ENCODE results near the gene NAP1L4. TPM values are rescaled to one million over a fixed set of nuclear protein-coding genes. Genes with fewer than 3 reads are reported as not detected.

The NAP1L4 gene
- total RNA-seq, 1 donor, result 121 TPM

DNA sequence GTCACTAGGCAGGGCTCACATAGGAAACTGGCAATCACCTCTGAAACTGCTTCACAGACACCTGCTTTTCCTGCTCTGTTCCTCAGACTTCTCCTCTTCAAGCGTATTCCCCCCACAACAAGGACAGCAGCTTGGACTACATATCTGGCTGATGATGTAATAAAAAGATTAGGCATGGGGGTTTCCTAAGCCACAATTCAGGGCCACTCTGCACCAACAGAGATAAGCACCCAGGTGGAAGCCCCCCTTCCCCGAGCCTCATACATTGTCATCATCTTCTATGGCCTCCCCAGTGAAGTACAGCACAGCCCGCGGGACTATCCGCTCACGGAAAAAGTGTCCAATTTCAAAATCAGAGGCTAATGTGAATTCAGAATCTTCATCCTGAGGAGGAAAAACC lies 37.9 kb downstream of the NAP1L4 start:
- DNase-seq (ENCODE audit: low read depth), result no peak
- TF ChIP-seq, protein P1, sequence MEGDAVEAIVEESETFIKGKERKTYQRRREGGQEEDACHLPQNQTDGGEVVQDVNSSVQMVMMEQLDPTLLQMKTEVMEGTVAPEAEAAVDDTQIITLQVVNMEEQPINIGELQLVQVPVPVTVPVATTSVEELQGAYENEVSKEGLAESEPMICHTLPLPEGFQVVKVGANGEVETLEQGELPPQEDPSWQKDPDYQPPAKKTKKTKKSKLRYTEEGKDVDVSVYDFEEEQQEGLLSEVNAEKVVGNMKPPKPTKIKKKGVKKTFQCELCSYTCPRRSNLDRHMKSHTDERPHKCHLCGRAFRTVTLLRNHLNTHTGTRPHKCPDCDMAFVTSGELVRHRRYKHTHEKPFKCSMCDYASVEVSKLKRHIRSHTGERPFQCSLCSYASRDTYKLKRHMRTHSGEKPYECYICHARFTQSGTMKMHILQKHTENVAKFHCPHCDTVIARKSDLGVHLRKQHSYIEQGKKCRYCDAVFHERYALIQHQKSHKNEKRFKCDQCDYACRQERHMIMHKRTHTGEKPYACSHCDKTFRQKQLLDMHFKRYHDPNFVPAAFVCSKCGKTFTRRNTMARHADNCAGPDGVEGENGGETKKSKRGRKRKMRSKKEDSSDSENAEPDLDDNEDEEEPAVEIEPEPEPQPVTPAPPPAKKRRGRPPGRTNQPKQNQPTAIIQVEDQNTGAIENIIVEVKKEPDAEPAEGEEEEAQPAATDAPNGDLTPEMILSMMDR (IDR thresholded peaks at IDR 0.05; ENCODE audit: insufficient read depth, low read depth, low read length), result no peak
- H3K4me3 ChIP-seq (ENCODE audit: low read depth, low read length), result no peak overlapping the region

- no peak for DNase-seq (ENCODE audit: low read depth)
- no peak overlapping the region for H3K4me3 ChIP-seq (ENCODE audit: low read depth, low read length)
- TF ChIP-seq, protein P1 (IDR thresholded peaks at IDR 0.05; ENCODE audit: insufficient read depth, low read depth, low read length), result no peak
These were observed 39.8 kb downstream of the NAP1L4 start for GRCh38 chr11:2952290-2952689.

DNA sequence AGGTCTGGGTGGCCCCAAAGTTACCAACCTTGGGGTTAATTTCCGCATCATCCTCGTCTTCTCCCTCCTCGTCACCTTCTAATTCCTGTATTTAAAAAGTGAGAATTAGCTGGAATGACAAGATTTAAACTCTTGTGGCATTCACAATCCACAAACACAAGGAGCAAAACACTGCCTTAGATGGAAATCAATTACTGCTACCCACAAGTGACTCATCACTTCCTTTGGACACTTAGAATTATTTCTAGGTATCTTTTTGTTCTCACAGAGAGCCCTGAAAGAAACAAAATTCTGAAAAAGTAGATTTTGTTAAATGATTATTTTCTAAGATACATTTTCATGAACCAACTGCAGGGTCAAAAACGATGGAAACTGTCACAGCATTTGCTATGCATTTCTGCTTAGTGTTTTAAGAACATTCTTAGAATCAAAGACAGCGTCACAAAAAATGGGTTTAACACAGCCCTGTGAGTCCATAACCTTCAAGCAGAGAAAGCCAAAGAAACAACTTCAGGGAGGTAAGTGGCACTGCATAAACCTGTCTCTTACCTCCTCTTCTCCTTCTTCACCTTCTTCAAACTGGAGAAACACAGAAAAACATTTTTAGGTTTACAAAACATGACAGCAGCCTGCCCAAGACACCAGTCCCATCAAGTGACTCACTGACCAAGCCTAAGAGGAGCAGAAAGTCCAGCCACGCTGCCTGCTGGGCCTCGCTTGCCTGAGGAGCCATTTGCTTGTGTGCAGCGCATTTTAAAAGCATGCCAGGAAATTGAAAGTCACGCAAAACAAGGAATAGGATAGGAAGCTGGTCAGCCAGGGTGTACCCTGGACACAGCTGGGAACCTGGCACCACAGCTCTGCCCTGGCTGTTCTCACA lies 40.7 kb downstream of the NAP1L4 start:
- H3K4me3 ChIP-seq (ENCODE audit: low read depth, low read length), result no peak overlapping the region
- DNase-seq (ENCODE audit: low read depth), result peak; percentile 60
- TF ChIP-seq, protein P1 (IDR thresholded peaks at IDR 0.05; ENCODE audit: insufficient read depth, low read depth, low read length), result no peak

- H3K4me3 ChIP-seq (ENCODE audit: low read depth, low read length), result no peak overlapping the region
- TF ChIP-seq, protein P1 (IDR thresholded peaks at IDR 0.05; ENCODE audit: insufficient read depth, low read depth, low read length), result no peak
- no peak for DNase-seq (ENCODE audit: low read depth)
These were observed 41.3 kb downstream of the NAP1L4 start for GRCh38 chr11:2950825-2951224.

DNA sequence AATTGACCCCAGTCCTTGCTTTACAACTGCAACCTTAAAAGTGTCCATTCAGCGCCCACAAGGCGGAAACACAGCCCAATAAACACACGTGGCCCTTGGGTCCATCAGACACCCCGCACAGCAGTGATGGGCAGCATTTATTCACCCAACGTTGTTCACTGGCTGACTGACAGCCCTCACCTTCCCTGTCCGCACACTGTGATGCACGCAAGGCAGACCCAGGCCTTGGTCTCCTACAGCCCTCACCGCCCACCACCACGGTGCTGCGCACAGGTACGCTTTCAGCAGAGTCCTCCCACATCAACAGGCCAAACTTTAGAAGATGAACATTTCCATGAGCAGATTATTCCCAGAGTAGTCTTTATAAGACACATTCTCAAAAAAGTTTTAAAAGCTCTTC lies 42.2 kb downstream of the NAP1L4 start:
- no peak overlapping the region for H3K4me3 ChIP-seq (ENCODE audit: low read depth, low read length)
- TF ChIP-seq, protein P1 (IDR thresholded peaks at IDR 0.05; ENCODE audit: insufficient read depth, low read depth, low read length), result no peak
- no peak for DNase-seq (ENCODE audit: low read depth)

GRCh38 chr11:2947744-2948143 lies 44.4 kb downstream of the NAP1L4 start:
- TF ChIP-seq, protein P1 (IDR thresholded peaks at IDR 0.05; ENCODE audit: insufficient read depth, low read depth, low read length), result no peak
- no peak overlapping the region for H3K4me3 ChIP-seq (ENCODE audit: low read depth, low read length)
- DNase-seq (ENCODE audit: low read depth), result no peak

All from fibroblast of villous mesenchyme (primary cell).